ENCODE measurements around the gene CLEC4A. TPM values are rescaled to one million over a fixed set of nuclear protein-coding genes. Genes with fewer than 3 reads are reported as not detected.

CLEC4A gene
- total and polyA plus RNA-seq, 2 of the 8 experiments (the other 6 are each of a cell fraction or from before 2014, with no cell fraction given), result 0.41 to 0.44 TPM

- Histone ChIP-seq H2AK5ac (ENCODE audit: low read depth, low read length) (no peak overlapping the region), H3K27ac (ENCODE audit: low read depth, low read length) (no peak overlapping the region), H2BK5ac (ENCODE audit: low read depth, low read length) (no peak overlapping the region), H3K56ac (replicated peaks; ENCODE audit: insufficient read length, low read depth, low read length) (no peak overlapping the region), H3K9ac (replicated peaks in 1 of 4; ENCODE audit: extremely low read depth in 1 of 4, low read depth in 3 of 4, low read length in 3 of 4) (no peak overlapping the region), H2BK120ac (replicated peaks; ENCODE audit: low read depth, low read length) (no peak overlapping the region), H2BK20ac (ENCODE audit: low read length) (no peak overlapping the region), H3K9me3 (ENCODE audit: insufficient read depth in 2 of 2, low read depth in 1 of 2, low read length in 1 of 2) (no peaks in the 10 kb centered on the region), H3K23ac (ENCODE audit: insufficient read length) (no peak overlapping the region), H2BK15ac (ENCODE audit: low read length) (no peak overlapping the region), H2AFZ (ENCODE audit: low read length) (no peak overlapping the region), H3K4me1 (replicated peaks in 1 of 4; ENCODE audit: control insufficient read depth in 3 of 4, insufficient read depth in 4 of 4, low read length in 3 of 4) (no peaks in the 10 kb centered on the region), H3K14ac (ENCODE audit: insufficient read length) (no peak overlapping the region), H3K23me2 (ENCODE audit: low read depth, low read length) (no peaks in the 10 kb centered on the region), H3K79me2 (ENCODE audit: control insufficient read depth in 1 of 2, insufficient read depth in 2 of 2, low read length in 2 of 2) (no peaks in the 10 kb centered on the region), H4K5ac (ENCODE audit: insufficient read length, low read depth, low read length) (no peak overlapping the region), H3K27me3 (replicated peaks in 1 of 4; ENCODE audit: control insufficient read depth in 3 of 4, extremely low read depth in 1 of 4, insufficient read depth in 3 of 4, low read length in 3 of 4) (no peaks in the 10 kb centered on the region), H3K36me3 (ENCODE audit: control insufficient read depth in 2 of 4, insufficient read depth in 4 of 4, low read length in 3 of 4) (peaks cover 5 to 31% (median 17%) of the 10 kb centered on the region in 4 experiments; a peak in 7 of 8 replicates), H4K8ac (ENCODE audit: extremely low read depth, insufficient read depth, low read length) (no peak overlapping the region), H3K18ac (ENCODE audit: extremely low read depth, low read length) (no peak overlapping the region), H4K20me1 (replicated peaks in 1 of 2; ENCODE audit: control insufficient read depth in 1 of 2, insufficient read depth in 2 of 2, low read length in 2 of 2) (no peaks in the 10 kb centered on the region), H3K79me1 (ENCODE audit: low read depth, low read length) (no peaks in the 10 kb centered on the region), H3K4me3 (ENCODE audit: extremely low read depth in 1 of 4, insufficient read depth in 2 of 4, low read depth in 3 of 4, low read length in 4 of 4) (no peak overlapping the region), H4K91ac (replicated peaks; ENCODE audit: insufficient read length, low read length) (no peak overlapping the region), H3K4ac (replicated peaks; ENCODE audit: insufficient read length, low read depth, low read length) (no peak overlapping the region), H3K4me2 (ENCODE audit: insufficient read depth in 1 of 2, low read depth in 2 of 2, low read length in 2 of 2) (no peak overlapping the region), H2BK12ac (ENCODE audit: low read depth, low read length) (no peak overlapping the region)
- FAIRE-seq (no peak), DNase-seq (ENCODE audit: low read depth in 1 of 2, low spot score in 2 of 2) (no peak)
- CTCF ChIA-PET (ENCODE audit: partially characterized antibody), result interaction anchor here (0.8 to 1.7 kb wide), 2 partner anchors 135 to 163 kb away, joined by 3 to 4 read pairs; no protein-coding TSS in a partner anchor
- POLR2A ChIA-PET (ENCODE audit: partially characterized antibody), result no interaction called here
- 84% methylated on average over 2 of the region's 2 CpGs; no CpG with 5 or more reads in 1 of the 2 experiments for WGBS, 2 experiments (ENCODE audit: extremely low coverage in 1 of 2, insufficient coverage in 1 of 2, insufficient read length in 1 of 2, insufficient replicate concordance in 2 of 2, low coverage in 1 of 2, low lambda C conversion rate in 2 of 2, missing lambda C conversion rate in 1 of 2)
- TF ChIP-seq KDM1A (IDR thresholded peaks at IDR 0.05; ENCODE audit: borderline replicate concordance, low read length) (no peak), JUND (IDR thresholded peaks at IDR 0.05; ENCODE audit: low read length) (no peak), CEBPB (IDR thresholded peaks at IDR 0.05; ENCODE audit: low read depth, low read length) (no peak), RXRA (IDR thresholded peaks at IDR 0.05; ENCODE audit: insufficient read depth, low read depth, low read length) (no peak), SUZ12 (IDR thresholded peaks at IDR 0.05; ENCODE audit: low read length) (no peak), CBX5 (IDR thresholded peaks at IDR 0.05; ENCODE audit: low read depth, low read length) (no peak), CTBP2 (IDR thresholded peaks at IDR 0.05; ENCODE audit: borderline replicate concordance, insufficient read depth, insufficient read length, low read length) (no peak), CHD2 (IDR thresholded peaks at IDR 0.05; ENCODE audit: low read length) (no peak), RAD21 (IDR thresholded peaks at IDR 0.05 in 1 of 2, conservative IDR thresholded peaks at IDR 0.05 in 1 of 2; ENCODE audit: low read depth in 2 of 2, low read length in 2 of 2) (no peak), KDM4A (IDR thresholded peaks at IDR 0.05; ENCODE audit: low read depth, low read length, severe bottlenecking) (no peak), HDAC6 (IDR thresholded peaks at IDR 0.05; ENCODE audit: low read depth, low read length) (no peak), RNF2 (IDR thresholded peaks at IDR 0.05; ENCODE audit: borderline replicate concordance, low read depth, low read length, missing control alignments, poor library complexity, severe bottlenecking) (no peak), SP2 (IDR thresholded peaks at IDR 0.05; ENCODE audit: low read length) (no peak)
Measured at GRCh38 chr12:8096281-8096915, 27.0 kb upstream of the CLEC4A start.
